Ascending aorta (tissue), 2 donors: ENCODE results near the gene ASNSD1. TPM values are rescaled to one million over a fixed set of nuclear protein-coding genes. Genes with fewer than 3 reads are reported as not detected.

Experiments used
- DNase-seq, 2 donors: peaks; one replicate each; pipeline ENCODE4 v3.0.0-alpha.2; 2019; ENCODE audit warnings: low spot score in 2 of 2
- H3K27ac ChIP-seq, 2 donors: fragments of 200-600 bp; sonication (generic); one replicate each; pipeline ENCODE4 v1.5.1; 2016 to 2017; ENCODE audit warnings: mild to moderate bottlenecking in 1 of 2
- H3K27me3 ChIP-seq: fragments of 200-600 bp; sonication (generic); one replicate; pipeline ENCODE4 v1.5.1; 2017
- H3K36me3 ChIP-seq, 2 donors: fragments of 200-600 bp; sonication (generic); one replicate each; pipeline ENCODE4 v1.5.1; 2016
- H3K4me1 ChIP-seq, 2 donors: fragments of 200-600 bp; sonication (generic); one replicate each; pipeline ENCODE4 v1.5.1; 2016 to 2017; ENCODE audit warnings: mild to moderate bottlenecking in 1 of 2
- H3K4me3 ChIP-seq, 2 donors: fragments of 200-600 bp; sonication (generic); one replicate each; pipeline ENCODE4 v1.5.1; 2016 to 2017; ENCODE audit warnings: mild to moderate bottlenecking in 1 of 2
- H3K9me3 ChIP-seq, 2 donors: fragments of 200-600 bp; sonication (generic); one replicate each; pipeline ENCODE4 v1.5.1; 2016
- CTCF ChIP-seq, 3 experiments: fragments of 200-600 bp in 2 of 3; fragments of 450-650 bp in 1 of 3; sonication (generic) in 2 of 3; IDR thresholded peaks; one replicate each; pipeline ENCODE4 v1.5.1; 2016 to 2019; ENCODE audit warnings: antibody characterized with exemption in 3 of 3, mild to moderate bottlenecking in 1 of 3, moderate library complexity in 1 of 3
- intact Hi-C: fragments of 100-400 bp; cut with DNase I; formaldehyde crosslinking; loops from one replicate; pipeline ENCODE4 v1.15.1; 2023
- total RNA-seq: library from RNA; depleted of rRNA; stranded (reverse); fragments of >200 nt; gene quantifications from one replicate; pipeline ENCODE4 v1.1.0, GENCODE V29; 2016

ASNSD1 gene
- total RNA-seq, 1 donor from 2014 or later: 18.1 TPM

GRCh38 chr2:189669913-189670312 is 8.7 kb downstream of the ASNSD1 start:
- H3K9me3 ChIP-seq: no peaks in the 10 kb centered on the region
- no peaks in the 10 kb centered on the region for H3K27me3 ChIP-seq
- H3K4me1 ChIP-seq: peaks cover 0 to 7% of the 10 kb centered on the region in 2 donors
- H3K27ac ChIP-seq: no peak overlapping the region
- intact Hi-C loops: loop anchor here (5.0 kb wide), 1 partner anchor 92 kb away; the partner anchor contains the start of gene OSGEPL1
- TF ChIP-seq CTCF (IDR thresholded peaks at IDR 0.05): no peak
- H3K4me3 ChIP-seq: no peak overlapping the region
- no peak for DNase-seq
- peaks cover 14 to 53% of the 10 kb centered on the region in 2 donors for H3K36me3 ChIP-seq

- intact Hi-C loops: loop anchor here (1.0 to 5.0 kb wide), 3 partner anchors 13 to 88 kb away; partner anchors contain the start of genes ASNSD1 and OSGEPL1
- TF ChIP-seq CTCF (IDR thresholded peaks at IDR 0.05): no peak
- Histone ChIP-seq H3K4me3 (peak overlapping the region; percentile 71 to 79), H3K27me3 (no peaks in the 10 kb centered on the region), H3K36me3 (peaks cover 0 to 25% of the 10 kb centered on the region in 2 donors), H3K27ac (peak overlapping the region; percentile 95 to 98), H3K4me1 (peaks cover 0 to 12% of the 10 kb centered on the region in 2 donors), H3K9me3 (peaks cover 0 to 4% of the 10 kb centered on the region in 2 donors)
- DNase-seq: no peak
Measured at GRCh38 chr2:189673661-189674373, 12.6 kb downstream of the ASNSD1 start.

GRCh38 chr2:189674374-189675112 is 13.3 kb downstream of the ASNSD1 start, which contains the start of gene ANKAR:
Gene ANKAR, plus strand, starts transcription at chr2:189674670. Its CDS starts 1,821 bp downstream, at chr2:189676491.
- Histone ChIP-seq H3K27ac (peak within 1 kb of the TSS; percentile 95 to 98), H3K4me3 (peak within 1 kb of the TSS; percentile 71 to 79), H3K36me3 (peaks cover 0 to 18% of the 10 kb centered on the region in 2 donors), H3K4me1 (peaks cover 0 to 12% of the 10 kb centered on the region in 2 donors), H3K27me3 (no peaks in the 10 kb centered on the region), H3K9me3 (peaks cover 0 to 6% of the 10 kb centered on the region in 2 donors)
- peak; percentile 40 to 95 for DNase-seq
- TF ChIP-seq CTCF (IDR thresholded peaks at IDR 0.05): peak; percentile 79 to 92 (median 83)
- intact Hi-C loops: loop anchor here (1.0 to 5.0 kb wide), 3 partner anchors 13 to 88 kb away; partner anchors contain the start of genes ASNSD1 and OSGEPL1

- Histone ChIP-seq H3K36me3 (no peaks in the 10 kb centered on the region), H3K4me1 (peaks cover 0 to 12% of the 10 kb centered on the region in 2 donors), H3K9me3 (peaks cover 0 to 6% of the 10 kb centered on the region in 2 donors), H3K27ac (no peak overlapping the region), H3K4me3 (no peak overlapping the region), H3K27me3 (no peaks in the 10 kb centered on the region)
- DNase-seq: no peak
- no peak for TF ChIP-seq CTCF (IDR thresholded peaks at IDR 0.05)
- intact Hi-C loops: no loop called here
Measured at GRCh38 chr2:189676471-189676870, 15.2 kb downstream of the ASNSD1 start.

- TF ChIP-seq CTCF (IDR thresholded peaks at IDR 0.05): no peak
- Histone ChIP-seq H3K27ac (no peak overlapping the region), H3K36me3 (no peaks in the 10 kb centered on the region), H3K4me1 (peaks cover 0 to 6% of the 10 kb centered on the region in 2 donors), H3K27me3 (no peaks in the 10 kb centered on the region), H3K9me3 (peaks cover 0 to 6% of the 10 kb centered on the region in 2 donors), H3K4me3 (no peak overlapping the region)
- intact Hi-C loops: no loop called here
- DNase-seq: no peak
Measured at GRCh38 chr2:189679226-189679625, 18.0 kb downstream of the ASNSD1 start.
